ENCODE results near the gene GALT.

Gene GALT

GRCh38 chr9:34690983-34691935 is 44.8 kb downstream of the GALT start, which contains the start of gene CCL19:
CCL19 (minus strand) TSS chr9:34691276; CDS start chr9:34691139, 137 bp downstream.
- Histone ChIP-seq H3K9me3 (ENCODE audit: control insufficient read depth in 2 of 2, low read length in 2 of 2) (no peaks in the 10 kb centered on the region), H3K36me3 (ENCODE audit: control insufficient read depth in 2 of 2, insufficient read depth in 2 of 2, low read length in 2 of 2) (no peaks in the 10 kb centered on the region), H3K27ac (ENCODE audit: low read depth in 2 of 2, low read length in 2 of 2) (no peak within 1 kb of the TSS), H3K4me1 (ENCODE audit: control insufficient read depth in 2 of 2, insufficient read depth in 2 of 2, low read length in 2 of 2) (peaks cover 4 to 7% of the 10 kb centered on the region in 2 donors), H3K9ac (ENCODE audit: low read depth in 1 of 2, low read length in 2 of 2) (no peak within 1 kb of the TSS), H3K27me3 (ENCODE audit: control insufficient read depth in 2 of 2, insufficient read depth in 2 of 2, low read length in 2 of 2) (no peaks in the 10 kb centered on the region), H3K4me3 (ENCODE audit: low read length in 2 of 2) (no peak within 1 kb of the TSS)

GRCh38 chr9:34691936-34692315 is 45.5 kb downstream of the GALT start:
- Histone ChIP-seq H3K27ac (ENCODE audit: low read depth in 2 of 2, low read length in 2 of 2) (no peak overlapping the region), H3K9ac (ENCODE audit: low read depth in 1 of 2, low read length in 2 of 2) (no peak overlapping the region), H3K4me1 (ENCODE audit: control insufficient read depth in 2 of 2, insufficient read depth in 2 of 2, low read length in 2 of 2) (peaks cover 4 to 7% of the 10 kb centered on the region in 2 donors), H3K36me3 (ENCODE audit: control insufficient read depth in 2 of 2, insufficient read depth in 2 of 2, low read length in 2 of 2) (no peaks in the 10 kb centered on the region), H3K27me3 (ENCODE audit: control insufficient read depth in 2 of 2, insufficient read depth in 2 of 2, low read length in 2 of 2) (no peaks in the 10 kb centered on the region), H3K4me3 (ENCODE audit: low read length in 2 of 2) (no peak overlapping the region), H3K9me3 (ENCODE audit: control insufficient read depth in 2 of 2, low read length in 2 of 2) (no peaks in the 10 kb centered on the region)

DNA sequence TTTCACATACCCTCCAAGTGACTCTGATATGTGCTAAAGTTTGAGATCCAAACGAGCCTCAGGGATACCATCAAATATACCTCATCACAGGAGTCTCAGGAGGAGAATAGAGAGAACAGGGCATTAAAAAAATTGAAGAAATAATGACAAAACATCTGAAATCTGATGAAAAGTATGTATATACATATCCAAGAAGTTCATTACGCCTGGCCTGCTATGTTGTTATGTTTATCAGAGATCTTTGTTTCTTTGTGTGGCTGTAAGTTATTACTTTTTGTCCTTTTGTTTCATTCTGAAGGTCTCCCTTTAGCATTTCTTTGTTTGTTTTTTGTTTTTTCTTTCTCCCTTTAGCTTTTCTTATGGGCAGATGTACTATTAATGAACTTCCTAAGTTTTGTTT is 47.1 kb downstream of the GALT start:
- H3K4me1 ChIP-seq (ENCODE audit: control insufficient read depth in 2 of 2, insufficient read depth in 2 of 2, low read length in 2 of 2): peaks cover 4 to 7% of the 10 kb centered on the region in 2 donors
- H3K4me3 ChIP-seq (ENCODE audit: low read length in 2 of 2): no peak overlapping the region
- no peaks in the 10 kb centered on the region for H3K9me3 ChIP-seq (ENCODE audit: control insufficient read depth in 2 of 2, low read length in 2 of 2)
- no peaks in the 10 kb centered on the region for H3K27me3 ChIP-seq (ENCODE audit: control insufficient read depth in 2 of 2, insufficient read depth in 2 of 2, low read length in 2 of 2)
- H3K27ac ChIP-seq (ENCODE audit: low read depth in 2 of 2, low read length in 2 of 2): no peak overlapping the region
- H3K9ac ChIP-seq (ENCODE audit: low read depth in 1 of 2, low read length in 2 of 2): no peak overlapping the region
- no peaks in the 10 kb centered on the region for H3K36me3 ChIP-seq (ENCODE audit: control insufficient read depth in 2 of 2, insufficient read depth in 2 of 2, low read length in 2 of 2)

DNA sequence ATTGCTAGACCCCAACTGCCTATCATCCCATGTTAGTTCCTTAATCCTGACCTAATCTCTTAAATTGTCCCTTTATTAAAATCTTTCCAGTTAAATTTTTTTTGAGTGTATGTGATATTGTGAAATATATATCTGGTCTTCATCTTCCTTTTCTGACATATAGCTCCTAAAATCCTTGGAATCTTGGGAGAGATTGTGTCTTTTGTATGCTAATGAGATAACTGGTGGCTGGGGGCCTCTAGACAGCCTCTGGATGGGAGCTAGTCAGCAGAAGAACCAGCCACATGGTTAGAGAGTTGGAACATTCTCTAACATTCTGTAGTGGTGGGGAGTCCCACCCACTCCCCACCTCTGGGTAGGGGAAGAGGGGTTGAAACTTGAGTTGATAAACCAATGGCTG is 48.3 kb downstream of the GALT start:
- H3K4me3 ChIP-seq (ENCODE audit: low read length in 2 of 2): no peak overlapping the region
- H3K36me3 ChIP-seq (ENCODE audit: control insufficient read depth in 2 of 2, insufficient read depth in 2 of 2, low read length in 2 of 2): no peaks in the 10 kb centered on the region
- no peaks in the 10 kb centered on the region for H3K27me3 ChIP-seq (ENCODE audit: control insufficient read depth in 2 of 2, insufficient read depth in 2 of 2, low read length in 2 of 2)
- H3K9ac ChIP-seq (ENCODE audit: low read depth in 1 of 2, low read length in 2 of 2): no peak overlapping the region
- H3K9me3 ChIP-seq (ENCODE audit: control insufficient read depth in 2 of 2, low read length in 2 of 2): no peaks in the 10 kb centered on the region
- H3K27ac ChIP-seq (ENCODE audit: low read depth in 2 of 2, low read length in 2 of 2): no peak overlapping the region
- peaks cover 0 to 3% of the 10 kb centered on the region in 2 donors for H3K4me1 ChIP-seq (ENCODE audit: control insufficient read depth in 2 of 2, insufficient read depth in 2 of 2, low read length in 2 of 2)

All from mucosa of rectum (tissue), 2 donors.